GM12892 (cell line): Measurements from ENCODE around the gene RBSN.

Experiments
- POLR2AphosphoS5 ChIP-seq: IDR thresholded peaks from 2 replicates; pipeline ENCODE4 v1.6.1; 2011; ENCODE audit warnings: low read depth, low read length, control low read depth
- TAF1 ChIP-seq: IDR thresholded peaks from 2 replicates; pipeline ENCODE4 v1.6.1; 2011; ENCODE audit warnings: low read depth, mild to moderate bottlenecking, control low read depth, low read length, borderline replicate concordance

GRCh38 chr3:15121936-15122335 lies 23.0 kb upstream of the RBSN start:
- TF ChIP-seq POLR2AphosphoS5 (no peak), TAF1 (no peak)
